ENCODE data around the gene NOP16. TPM values are rescaled to one million over a fixed set of nuclear protein-coding genes. Genes with fewer than 3 reads are reported as not detected.

Gene NOP16
- total and polyA plus RNA-seq, 9 donors: 11.5 to 37.2 (median 31.4) TPM

GRCh38 chr5:176379881-176380280 is 8.5 kb downstream of the NOP16 start:
- DNase-seq: no peak
- Histone ChIP-seq H3K27me3 (ENCODE audit: control insufficient read depth, insufficient read depth, low read length) (no peaks in the 10 kb centered on the region), H3K27ac (ENCODE audit: low read length) (no peak overlapping the region), H3K36me3 (ENCODE audit: control insufficient read depth, insufficient read depth, low read length) (peaks cover 52% of the 10 kb centered on the region), H3K4me1 (ENCODE audit: control insufficient read depth, insufficient read depth, low read length) (no peaks in the 10 kb centered on the region), H3K4me3 (ENCODE audit: low read length) (no peak overlapping the region), H3K9me3 (replicated peaks; ENCODE audit: control insufficient read depth, low read depth, low read length) (no peaks in the 10 kb centered on the region)
- WGBS (ENCODE audit: insufficient coverage): 83% methylated on average over 2 of the region's 3 CpGs

- 52% methylated on average over 4 of the region's 7 CpGs for WGBS (ENCODE audit: insufficient coverage)
- Histone ChIP-seq H3K9me3 (replicated peaks; ENCODE audit: control insufficient read depth, low read depth, low read length) (no peaks in the 10 kb centered on the region), H3K36me3 (ENCODE audit: control insufficient read depth, insufficient read depth, low read length) (peaks cover 40% of the 10 kb centered on the region), H3K27ac (ENCODE audit: low read length) (no peak overlapping the region), H3K4me3 (ENCODE audit: low read length) (no peak overlapping the region), H3K4me1 (ENCODE audit: control insufficient read depth, insufficient read depth, low read length) (no peaks in the 10 kb centered on the region), H3K27me3 (ENCODE audit: control insufficient read depth, insufficient read depth, low read length) (no peaks in the 10 kb centered on the region)
- peak; percentile 71 for DNase-seq
Measured at GRCh38 chr5:176373100-176373818, 15.1 kb downstream of the NOP16 start.

GRCh38 chr5:176371621-176372539 is 16.5 kb downstream of the NOP16 start:
- Histone ChIP-seq H3K9me3 (replicated peaks; ENCODE audit: control insufficient read depth, low read depth, low read length) (no peaks in the 10 kb centered on the region), H3K36me3 (ENCODE audit: control insufficient read depth, insufficient read depth, low read length) (peaks cover 50% of the 10 kb centered on the region), H3K4me3 (ENCODE audit: low read length) (no peak overlapping the region), H3K4me1 (ENCODE audit: control insufficient read depth, insufficient read depth, low read length) (no peaks in the 10 kb centered on the region), H3K27me3 (ENCODE audit: control insufficient read depth, insufficient read depth, low read length) (no peaks in the 10 kb centered on the region), H3K27ac (ENCODE audit: low read length) (no peak overlapping the region)
- no peak for DNase-seq
- WGBS (ENCODE audit: insufficient coverage): 92% methylated on average over 10 of the region's 13 CpGs

DNA sequence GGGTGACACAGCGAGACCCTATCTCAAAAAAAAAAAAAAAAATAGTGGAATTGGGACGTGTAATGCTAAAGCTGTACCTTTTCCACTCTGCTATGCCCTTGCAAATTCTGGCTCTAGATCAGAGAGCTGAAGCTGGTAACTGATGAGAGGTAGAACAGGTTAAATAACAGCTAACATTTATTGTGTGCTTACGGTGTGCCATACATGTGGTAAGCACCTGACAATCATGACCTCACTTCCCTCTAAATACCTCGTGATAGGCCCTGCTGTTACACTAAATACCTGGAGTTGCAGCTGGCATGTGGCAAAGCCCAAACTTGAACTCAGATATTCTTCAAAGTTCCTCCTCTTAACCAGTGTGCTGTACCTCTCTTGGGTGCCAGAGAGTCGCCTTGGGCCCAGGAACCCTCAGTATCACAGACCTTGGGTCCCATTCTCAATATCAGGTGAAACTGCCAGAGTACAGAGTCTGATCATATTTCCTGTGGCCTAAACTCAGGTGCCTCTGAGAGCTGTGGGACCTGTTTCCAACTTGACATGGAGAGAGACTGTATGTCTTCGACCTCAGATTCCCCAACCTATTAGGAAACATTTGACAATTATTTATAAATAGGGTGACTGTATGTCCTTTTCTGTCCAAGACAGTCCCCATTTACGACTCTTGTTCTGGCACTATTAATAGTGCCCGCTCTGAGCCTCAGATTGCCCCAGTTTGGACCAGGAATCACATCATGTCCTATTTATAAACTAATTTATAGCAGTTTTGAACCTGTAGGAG is 18.3 kb downstream of the NOP16 start:
- 100% methylated on average over 1 of the region's 8 CpGs for WGBS (ENCODE audit: insufficient coverage)

GRCh38 chr5:176368726-176369125 is 19.7 kb downstream of the NOP16 start:
- no peak overlapping the region for H3K27ac ChIP-seq (ENCODE audit: low read length)
- H3K4me1 ChIP-seq (ENCODE audit: control insufficient read depth, insufficient read depth, low read length): peaks cover 10% of the 10 kb centered on the region
- no peaks in the 10 kb centered on the region for H3K27me3 ChIP-seq (ENCODE audit: control insufficient read depth, insufficient read depth, low read length)
- WGBS (ENCODE audit: insufficient coverage): 93% methylated on average over 9 of the region's 13 CpGs
- no peaks in the 10 kb centered on the region for H3K9me3 ChIP-seq (replicated peaks; ENCODE audit: control insufficient read depth, low read depth, low read length)
- no peak overlapping the region for H3K4me3 ChIP-seq (ENCODE audit: low read length)
- no peak for DNase-seq
- peaks cover 50% of the 10 kb centered on the region for H3K36me3 ChIP-seq (ENCODE audit: control insufficient read depth, insufficient read depth, low read length)

More for the DNA sequence above, 18.3 kb downstream of the NOP16 start:
- Histone ChIP-seq H3K36me3 (ENCODE audit: control insufficient read depth, insufficient read depth, low read length) (peaks cover 50% of the 10 kb centered on the region), H3K4me3 (ENCODE audit: low read length) (no peak overlapping the region), H3K27me3 (ENCODE audit: control insufficient read depth, insufficient read depth, low read length) (no peaks in the 10 kb centered on the region), H3K4me1 (ENCODE audit: control insufficient read depth, insufficient read depth, low read length) (peaks cover 7% of the 10 kb centered on the region), H3K9me3 (replicated peaks; ENCODE audit: control insufficient read depth, low read depth, low read length) (no peaks in the 10 kb centered on the region), H3K27ac (ENCODE audit: low read length) (no peak overlapping the region)
- DNase-seq: no peak

DNA sequence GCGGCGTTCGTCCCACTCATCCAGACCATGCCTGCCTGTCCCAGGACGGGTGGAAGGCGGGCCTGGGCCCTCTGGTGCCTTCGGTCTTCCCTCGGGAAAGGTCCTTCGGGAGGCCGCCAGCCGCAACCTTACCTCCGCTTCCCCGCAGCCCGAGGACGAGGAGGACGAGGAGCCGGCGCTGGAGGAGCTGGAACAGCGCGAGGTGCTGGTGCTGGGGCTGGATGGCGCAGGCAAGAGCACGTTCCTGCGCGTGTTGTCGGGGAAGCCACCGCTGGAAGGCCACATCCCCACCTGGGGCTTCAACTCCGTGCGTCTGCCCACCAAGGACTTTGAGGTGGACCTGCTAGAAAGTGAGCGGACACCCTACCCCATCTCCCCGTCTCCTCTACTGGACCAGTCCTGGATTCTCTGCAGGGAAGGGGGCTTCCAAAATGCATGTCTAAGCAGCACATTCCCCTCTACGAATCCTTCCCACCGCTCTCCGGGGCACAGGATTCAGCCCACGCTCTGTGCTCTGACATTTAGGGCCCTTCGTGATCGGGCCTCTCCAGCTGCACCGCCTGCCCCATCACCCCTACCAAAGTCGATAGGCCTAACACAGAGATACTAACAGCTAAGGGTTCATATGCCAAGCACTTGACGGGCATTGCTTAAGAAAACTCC is 22.0 kb downstream of the NOP16 start:
- DNase-seq: no peak
- peak overlapping the region; percentile 53 for H3K4me3 ChIP-seq (ENCODE audit: low read length)
- no peaks in the 10 kb centered on the region for H3K9me3 ChIP-seq (replicated peaks; ENCODE audit: control insufficient read depth, low read depth, low read length)
- 23% methylated on average over 36 of the region's 38 CpGs for WGBS (ENCODE audit: insufficient coverage)
- no peaks in the 10 kb centered on the region for H3K27me3 ChIP-seq (ENCODE audit: control insufficient read depth, insufficient read depth, low read length)
- no peak overlapping the region for H3K27ac ChIP-seq (ENCODE audit: low read length)
- peaks cover 39% of the 10 kb centered on the region for H3K36me3 ChIP-seq (ENCODE audit: control insufficient read depth, insufficient read depth, low read length)
- H3K4me1 ChIP-seq (ENCODE audit: control insufficient read depth, insufficient read depth, low read length): peaks cover 15% of the 10 kb centered on the region

DNA sequence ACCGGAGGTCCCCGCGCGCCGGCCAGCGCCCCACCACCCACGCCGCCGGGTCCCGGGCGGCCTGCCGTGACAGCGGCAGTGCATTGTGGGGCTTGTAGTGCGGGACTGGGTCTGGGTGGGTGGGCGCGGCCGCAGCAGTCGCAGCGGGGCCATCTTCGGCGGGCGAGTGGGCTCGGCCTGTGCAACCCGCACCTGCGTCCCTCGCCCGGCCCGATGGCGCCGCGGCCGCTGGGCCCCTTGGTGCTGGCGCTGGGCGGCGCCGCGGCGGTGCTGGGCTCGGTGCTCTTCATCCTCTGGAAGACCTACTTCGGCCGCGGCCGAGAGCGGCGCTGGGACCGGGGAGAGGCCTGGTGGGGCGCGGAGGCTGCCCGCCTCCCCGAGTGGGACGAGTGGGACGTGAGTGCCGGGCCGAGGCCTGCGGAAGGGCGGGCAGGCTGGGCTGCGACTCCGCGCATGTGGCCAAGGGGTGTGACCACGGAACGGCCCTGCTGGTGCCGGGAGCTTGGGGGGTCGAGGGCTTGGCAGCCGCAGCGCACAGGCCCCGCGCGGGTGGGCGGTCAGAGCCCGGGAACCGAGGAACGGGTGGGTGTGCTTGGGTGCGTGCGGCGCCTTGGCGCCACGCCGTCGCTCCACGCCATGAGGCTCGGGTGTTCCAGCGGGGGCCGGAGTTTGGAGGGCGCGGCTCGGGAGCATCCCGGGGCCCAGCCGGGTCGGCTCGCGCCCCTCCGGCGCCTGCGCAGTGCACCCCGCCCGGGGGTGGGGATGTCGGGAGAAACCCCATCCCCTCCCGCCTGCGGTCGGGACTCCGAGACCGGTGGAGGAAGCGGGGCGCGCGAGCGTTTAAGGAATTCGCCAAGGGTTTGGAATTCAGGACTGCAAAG is 22.8 kb downstream of the NOP16 start, which contains the start of gene ARL10:
Gene ARL10 (plus strand): TSS at position 137 of the 881 bp plus-strand sequence. CDS start 77 bp downstream, at position 214.
- Histone ChIP-seq H3K4me3 (ENCODE audit: low read length) (peak within 1 kb of the TSS; percentile 53), H3K27me3 (ENCODE audit: control insufficient read depth, insufficient read depth, low read length) (no peaks in the 10 kb centered on the region), H3K36me3 (ENCODE audit: control insufficient read depth, insufficient read depth, low read length) (peaks cover 35% of the 10 kb centered on the region), H3K4me1 (ENCODE audit: control insufficient read depth, insufficient read depth, low read length) (peaks cover 18% of the 10 kb centered on the region), H3K9me3 (replicated peaks; ENCODE audit: control insufficient read depth, low read depth, low read length) (no peaks in the 10 kb centered on the region), H3K27ac (ENCODE audit: low read length) (no peak within 1 kb of the TSS)
- under 1% methylated on average over 107 of the region's 108 CpGs for WGBS (ENCODE audit: insufficient coverage)
- DNase-seq: peak; percentile 69

GRCh38 chr5:176364765-176365350 is 23.5 kb downstream of the NOP16 start:
- Histone ChIP-seq H3K4me1 (ENCODE audit: control insufficient read depth, insufficient read depth, low read length) (peaks cover 22% of the 10 kb centered on the region), H3K27me3 (ENCODE audit: control insufficient read depth, insufficient read depth, low read length) (no peaks in the 10 kb centered on the region), H3K4me3 (ENCODE audit: low read length) (peak overlapping the region; percentile 53), H3K36me3 (ENCODE audit: control insufficient read depth, insufficient read depth, low read length) (peaks cover 30% of the 10 kb centered on the region), H3K9me3 (replicated peaks; ENCODE audit: control insufficient read depth, low read depth, low read length) (no peaks in the 10 kb centered on the region), H3K27ac (ENCODE audit: low read length) (no peak overlapping the region)
- 9% methylated on average over 14 of the region's 28 CpGs for WGBS (ENCODE audit: insufficient coverage)
- no peak for DNase-seq

DNA sequence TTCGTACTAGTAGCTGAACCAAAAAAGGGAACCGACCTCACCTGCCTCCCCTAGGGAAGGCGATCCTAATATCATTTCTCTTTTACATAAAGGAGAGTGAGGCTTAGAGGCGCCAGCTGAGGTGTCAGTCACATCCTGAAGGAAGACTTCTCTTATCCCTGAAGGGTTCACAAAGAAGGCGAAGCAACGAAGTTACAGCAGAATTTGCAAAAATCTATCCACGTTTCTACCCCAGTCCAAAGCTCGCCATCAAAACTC is 26.2 kb downstream of the NOP16 start:
- peak overlapping the region; percentile 99 for H3K4me3 ChIP-seq (ENCODE audit: low read length)
- H3K4me1 ChIP-seq (ENCODE audit: control insufficient read depth, insufficient read depth, low read length): peaks cover 22% of the 10 kb centered on the region
- H3K9me3 ChIP-seq (replicated peaks; ENCODE audit: control insufficient read depth, low read depth, low read length): no peaks in the 10 kb centered on the region
- H3K36me3 ChIP-seq (ENCODE audit: control insufficient read depth, insufficient read depth, low read length): peaks cover 12% of the 10 kb centered on the region
- H3K27me3 ChIP-seq (ENCODE audit: control insufficient read depth, insufficient read depth, low read length): no peaks in the 10 kb centered on the region
- no peak overlapping the region for H3K27ac ChIP-seq (ENCODE audit: low read length)
- no peak for DNase-seq
- WGBS (ENCODE audit: insufficient coverage): no CpG with 5 or more reads among the region's 8 CpGs
